Transverse colon (tissue), 4 donors: Measurements from ENCODE around the gene TMC6. TPM values are rescaled to one million over a fixed set of nuclear protein-coding genes. Genes with fewer than 3 reads are reported as not detected.

Experiments used
- DNase-seq: peaks from one replicate; pipeline ENCODE4 v3.0.0-alpha.2; 2019
- H3K27ac ChIP-seq, 4 donors: fragments of 200-600 bp; sonication (generic); 2 replicates each; pipeline ENCODE4 v1.5.1; 2016 to 2018; ENCODE audit warnings: inconsistent platforms in 4 of 4
- H3K27me3 ChIP-seq: fragments of 200-600 bp; sonication (generic); 2 replicates; pipeline ENCODE4 v1.5.1; 2017; ENCODE audit warnings: inconsistent platforms
- H3K36me3 ChIP-seq, 4 donors: fragments of 200-600 bp; sonication (generic); 2 replicates each; pipeline ENCODE4 v1.5.1; 2017 to 2019; ENCODE audit warnings: inconsistent platforms in 4 of 4
- H3K4me1 ChIP-seq, 4 donors: fragments of 200-600 bp; sonication (generic); 2 replicates each; pipeline ENCODE4 v1.5.1; 2017 to 2020; ENCODE audit warnings: inconsistent platforms in 4 of 4
- H3K4me3 ChIP-seq, 4 donors: fragments of 200-600 bp; sonication (generic); 1 replicate in 1 of 4; 2 replicates in 3 of 4; pipeline versions ENCODE4 v1.5.1 to v1.6.1; 2017 to 2019; ENCODE audit warnings: inconsistent platforms in 4 of 4
- H3K9me3 ChIP-seq, 2 donors: fragments of 200-600 bp; sonication (generic); 2 replicates each; pipeline ENCODE4 v1.5.1; 2017 to 2019; ENCODE audit warnings: inconsistent platforms in 2 of 2
- CTCF ChIP-seq, 5 experiments: fragments of 200-600 bp in 3 of 5; fragments of 450-650 bp in 2 of 5; sonication (generic) in 3 of 5; IDR thresholded peaks; 1 replicate in 2 of 5; 2 replicates in 3 of 5; pipeline ENCODE4 v1.5.1; 2016 to 2017; ENCODE audit warnings: antibody characterized with exemption in 5 of 5, inconsistent platforms in 3 of 5, mild to moderate bottlenecking in 2 of 5, moderate library complexity in 1 of 5
- EP300 ChIP-seq: sonication (generic); formaldehyde crosslinking; IDR thresholded peaks from one replicate; pipeline ENCODE4 v1.6.1; 2017; ENCODE audit warnings: antibody characterized with exemption, low read depth
- POLR2A ChIP-seq: fragments of 450-650 bp; IDR thresholded peaks from one replicate; pipeline ENCODE4 v1.6.1; 2016; ENCODE audit warnings: antibody characterized with exemption, mild to moderate bottlenecking, moderate library complexity
- POLR2AphosphoS5 ChIP-seq, 3 donors: sonication (generic); formaldehyde crosslinking; IDR thresholded peaks; one replicate each; pipeline ENCODE4 v1.6.1; 2016; ENCODE audit warnings: antibody characterized with exemption in 3 of 3
- WGBS, 2 donors: methylation state at CpG; one replicate each; pipeline ENCODE4 v1.1.5; 2018; ENCODE audit warnings: low coverage in 1 of 2; 5-methylcytosine and 5-hydroxymethylcytosine counted together
- in situ Hi-C, 4 donors: fragments of 200-750 bp; cut with MboI; loops; one replicate each; pipeline versions ENCODE4 v1.15.0 to v1.15.1; 2017; ENCODE audit warnings: low sequenced_read_pairs in 3 of 4, low pct_ligation_motif_present in 1 of 4, low pct_unique_long_range_greater_than_20kb in 1 of 4
- intact Hi-C: fragments of 100-400 bp; cut with DNase I; formaldehyde crosslinking; loops from one replicate; pipeline ENCODE4 v1.15.1; 2023; ENCODE audit warnings: low total_unique reads
- total RNA-seq, 4 donors: library from RNA; depleted of rRNA; stranded (reverse); fragments of >200 nt; gene quantifications; one replicate each; pipeline ENCODE4 v1.1.0, GENCODE V29; 2016

The TMC6 gene
- total RNA-seq, 4 donors from 2014 or later, result 39.7 to 181 (median 68.0) TPM

GRCh38 chr17:78132084-78132676 is 3.6 kb upstream of the TMC6 start:
- DNase-seq, result peak; percentile 83
- peak overlapping the region in 3 of 4 donors; percentile 7 to 48 (median 33) for H3K4me3 ChIP-seq
- H3K36me3 ChIP-seq, result no peaks in the 10 kb centered on the region
- peaks cover 16% of the 10 kb centered on the region for H3K27me3 ChIP-seq
- TF ChIP-seq CTCF (IDR thresholded peaks at IDR 0.05) (no peak), EP300 (no peak), POLR2AphosphoS5 (IDR thresholded peaks at IDR 0.05) (peak in 2 of 3 donors; percentile 32 to 46), POLR2A (no peak)
- H3K4me1 ChIP-seq, result peaks cover 15 to 46% (median 38%) of the 10 kb centered on the region in 4 donors
- H3K27ac ChIP-seq, result peak overlapping the region; percentile 88 to 91 (median 90)
- WGBS, 2 donors, result 13% methylated on average over 15 of the region's 38 CpGs; no CpG with 5 or more reads in 1 of the 2 donors
- intact Hi-C loops (no loop called here), in situ Hi-C loops (no loop called here)
- no peaks in the 10 kb centered on the region for H3K9me3 ChIP-seq

- Histone ChIP-seq H3K4me3 (peak overlapping the region; percentile 7 to 48 (median 25)), H3K27ac (peak overlapping the region; percentile 88 to 91 (median 90)), H3K4me1 (peaks cover 15 to 53% (median 44%) of the 10 kb centered on the region in 4 donors), H3K9me3 (no peaks in the 10 kb centered on the region), H3K27me3 (peaks cover 16% of the 10 kb centered on the region), H3K36me3 (no peaks in the 10 kb centered on the region)
- intact Hi-C loops, result no loop called here
- no peak for TF ChIP-seq CTCF (IDR thresholded peaks at IDR 0.05)
- TF ChIP-seq POLR2AphosphoS5 (IDR thresholded peaks at IDR 0.05), result no peak
- TF ChIP-seq EP300, result no peak
- no peak for TF ChIP-seq POLR2A
- 36% methylated on average over 10 of the region's 74 CpGs; no CpG with 5 or more reads in 1 of the 2 donors for WGBS, 2 donors
- in situ Hi-C loops, result no loop called here
- DNase-seq, result peak; percentile 32
These were observed 2.9 kb upstream of the TMC6 start for GRCh38 chr17:78131172-78132083.

GRCh38 chr17:78130437-78131101 is 2.0 kb upstream of the TMC6 start, which contains the start of gene TMC8:
Gene TMC8, plus strand, starts transcription at chr17:78130771. Its CDS starts 818 bp downstream, at chr17:78131589.
- Histone ChIP-seq H3K4me3 (peak within 1 kb of the TSS; percentile 7 to 48 (median 23)), H3K27ac (peak within 1 kb of the TSS; percentile 88 to 91 (median 90)), H3K27me3 (peaks cover 16% of the 10 kb centered on the region), H3K36me3 (no peaks in the 10 kb centered on the region), H3K9me3 (no peaks in the 10 kb centered on the region), H3K4me1 (peaks cover 15 to 62% (median 47%) of the 10 kb centered on the region in 4 donors)
- in situ Hi-C loops, result no loop called here
- intact Hi-C loops, result no loop called here
- peak; percentile 72 for DNase-seq
- peak in 1 of 3 donors; percentile 51 for TF ChIP-seq POLR2AphosphoS5 (IDR thresholded peaks at IDR 0.05)
- no peak for TF ChIP-seq CTCF (IDR thresholded peaks at IDR 0.05)
- peak; percentile 27 for TF ChIP-seq POLR2A
- WGBS, 2 donors, result 76% methylated on average over 10 of the region's 10 CpGs; no CpG with 5 or more reads in 1 of the 2 donors

GRCh38 chr17:78130090-78130436 is 1.5 kb upstream of the TMC6 start:
- intact Hi-C loops (no loop called here), in situ Hi-C loops (no loop called here)
- 48% methylated on average over 5 of the region's 5 CpGs; no CpG with 5 or more reads in 1 of the 2 donors for WGBS, 2 donors
- Histone ChIP-seq H3K4me1 (peaks cover 15 to 67% (median 48%) of the 10 kb centered on the region in 4 donors), H3K27ac (peak overlapping the region; percentile 88 to 91 (median 90)), H3K4me3 (peak overlapping the region in 1 of 4 donors; percentile 48), H3K27me3 (peaks cover 16% of the 10 kb centered on the region), H3K36me3 (no peaks in the 10 kb centered on the region), H3K9me3 (no peaks in the 10 kb centered on the region)
- no peak for DNase-seq
- TF ChIP-seq EP300 (no peak), POLR2A (no peak), CTCF (IDR thresholded peaks at IDR 0.05) (no peak), POLR2AphosphoS5 (IDR thresholded peaks at IDR 0.05) (no peak)
